WTC11 (cell line): ENCODE measurements around the gene PC. TPM values are rescaled to one million over a fixed set of nuclear protein-coding genes. Genes with fewer than 3 reads are reported as not detected.

Experiments
- ATAC-seq: fragments of 200-7000 bp; cut with Tn5 transposase; 2 replicates; pipeline ENCODE4 v1.10.0; 2021; ENCODE audit warnings: mild to moderate bottlenecking, moderate library complexity
- CTCF ChIA-PET: fragments of 300-600 bp; sonication (Branson Sonifier 250); formaldehyde crosslinking; loops from one replicate; lab custom pipeline; 2021; ENCODE audit warnings: antibody characterized with exemption; lab: Charles Lee
- POLR2A ChIA-PET: fragments of 350-600 bp; sonication (Branson Sonifier 250); formaldehyde crosslinking; loops from one replicate; lab custom pipeline; 2021; ENCODE audit warnings: antibody characterized with exemption; lab: Charles Lee
- DNase-seq: peaks from one replicate; pipeline ENCODE4 v3.0.0; 2021; ENCODE audit warnings: low spot score
- H3K27ac Mint-ChIP-seq: 2 replicates; pipeline ENCODE4 v1.8.0; 2021; ENCODE audit warnings: mixed read lengths
- H3K27me3 Mint-ChIP-seq: 2 replicates; pipeline ENCODE4 v1.8.0; 2021; ENCODE audit warnings: low read depth, mild to moderate bottlenecking, moderate library complexity, mixed read lengths
- H3K36me3 Mint-ChIP-seq: 2 replicates; pipeline ENCODE4 v1.8.0; 2021; ENCODE audit warnings: mixed read lengths
- H3K4me1 Mint-ChIP-seq: 2 replicates; pipeline ENCODE4 v1.8.0; 2022; ENCODE audit warnings: mixed read lengths
- H3K4me3 Mint-ChIP-seq: 2 replicates; pipeline ENCODE4 v1.8.0; 2021; ENCODE audit warnings: mild to moderate bottlenecking, moderate library complexity, mixed read lengths
- H3K9me3 Mint-ChIP-seq: 2 replicates; pipeline ENCODE4 v1.8.0; 2021; ENCODE audit warnings: mixed read lengths
- ARID4B ChIP-seq: sonication (generic); formaldehyde crosslinking; IDR thresholded peaks from 2 replicates; pipeline ENCODE4 v1.8.0; 2023; ENCODE audit warnings: missing genetic modification reagents, mild to moderate bottlenecking, borderline replicate concordance
- ATF6 ChIP-seq: sonication (generic); formaldehyde crosslinking; IDR thresholded peaks from 2 replicates; pipeline ENCODE4 v1.8.1; 2023; ENCODE audit warnings: mild to moderate bottlenecking, missing genetic modification reagents
- EMX1 ChIP-seq: fragments of 250-450 bp; sonication (Bioruptor Pico); IDR thresholded peaks from 2 replicates; pipeline ENCODE4 v1.8.0; 2021; ENCODE audit warnings: mild to moderate bottlenecking
- FOXJ3 ChIP-seq: sonication (generic); formaldehyde crosslinking; IDR thresholded peaks from 2 replicates; pipeline ENCODE4 v1.9.0; 2021; ENCODE audit warnings: missing genetic modification reagents, mild to moderate bottlenecking, borderline replicate concordance
- GABPB1 ChIP-seq: sonication (generic); formaldehyde crosslinking; IDR thresholded peaks from 2 replicates; pipeline ENCODE4 v1.8.1; 2023; ENCODE audit warnings: mild to moderate bottlenecking, missing genetic modification reagents
- IRF2 ChIP-seq: sonication (generic); formaldehyde crosslinking; IDR thresholded peaks from 2 replicates; pipeline ENCODE4 v1.8.0; 2022; ENCODE audit warnings: low read depth, missing genetic modification reagents, borderline replicate concordance
- JUN ChIP-seq: sonication (generic); formaldehyde crosslinking; IDR thresholded peaks from 2 replicates; pipeline ENCODE4 v1.8.0; 2023; ENCODE audit warnings: mild to moderate bottlenecking, missing genetic modification reagents
- KAT7 ChIP-seq: sonication (generic); formaldehyde crosslinking; IDR thresholded peaks from 2 replicates; pipeline ENCODE4 v1.8.1; 2023; ENCODE audit warnings: missing genetic modification reagents, mild to moderate bottlenecking, borderline replicate concordance
- NR2C2 ChIP-seq: sonication (generic); formaldehyde crosslinking; IDR thresholded peaks from 2 replicates; pipeline ENCODE4 v1.8.0; 2022; ENCODE audit warnings: mild to moderate bottlenecking, missing genetic modification reagents
- NR3C1 ChIP-seq: sonication (generic); formaldehyde crosslinking; conservative IDR thresholded peaks from 2 replicates; pipeline ENCODE4 v1.8.1; 2023; ENCODE audit warnings: low read depth, mild to moderate bottlenecking, missing genetic modification reagents
- PREB ChIP-seq: sonication (generic); formaldehyde crosslinking; IDR thresholded peaks from 2 replicates; pipeline ENCODE4 v1.8.1; 2022; ENCODE audit warnings: mild to moderate bottlenecking, missing genetic modification reagents, moderate library complexity, borderline replicate concordance
- SP1 ChIP-seq: sonication (generic); formaldehyde crosslinking; conservative IDR thresholded peaks from 2 replicates; pipeline ENCODE4 v1.8.1; 2022; ENCODE audit warnings: missing genetic modification reagents
- STAT6 ChIP-seq: sonication (generic); formaldehyde crosslinking; conservative IDR thresholded peaks from 2 replicates; pipeline ENCODE4 v1.8.1; 2023; ENCODE audit warnings: mild to moderate bottlenecking, low read depth, missing genetic modification reagents, moderate library complexity
- TEAD1 ChIP-seq: sonication (generic); formaldehyde crosslinking; IDR thresholded peaks from 2 replicates; pipeline ENCODE4 v1.8.0; 2022; ENCODE audit warnings: mild to moderate bottlenecking, missing genetic modification reagents
- ZNF232 ChIP-seq: sonication (generic); formaldehyde crosslinking; IDR thresholded peaks from 2 replicates; pipeline ENCODE4 v1.8.0; 2022; ENCODE audit warnings: mild to moderate bottlenecking, missing genetic modification reagents
- ZNF263 ChIP-seq: sonication (generic); formaldehyde crosslinking; IDR thresholded peaks from 2 replicates; pipeline ENCODE4 v1.8.1; 2022; ENCODE audit warnings: low read depth, mild to moderate bottlenecking, moderate library complexity, missing genetic modification reagents
- ZNF671 ChIP-seq: fragments of 250-450 bp; sonication (Bioruptor Pico); IDR thresholded peaks from 2 replicates; pipeline ENCODE4 v1.8.0; 2021; ENCODE audit warnings: mild to moderate bottlenecking
- total RNA-seq: library from RNA; stranded (reverse); gene quantifications from 3 replicates; pipeline ENCODE4 v1.2.3, GENCODE V29; 2021
- TF ChIP-seq, protein P1 (sequence below): fragments of 250-450 bp; sonication (Bioruptor Pico); IDR thresholded peaks from 2 replicates; pipeline ENCODE4 v1.9.0; 2021; ENCODE audit warnings: mild to moderate bottlenecking
- TF ChIP-seq, protein P2 (sequence below): sonication (generic); formaldehyde crosslinking; IDR thresholded peaks from 2 replicates; pipeline ENCODE4 v1.8.1; 2023; ENCODE audit warnings: mild to moderate bottlenecking, missing genetic modification reagents, moderate library complexity

Gene PC
- total RNA-seq, 1 experiment from 2014 or later = 27.2 TPM

DNA sequence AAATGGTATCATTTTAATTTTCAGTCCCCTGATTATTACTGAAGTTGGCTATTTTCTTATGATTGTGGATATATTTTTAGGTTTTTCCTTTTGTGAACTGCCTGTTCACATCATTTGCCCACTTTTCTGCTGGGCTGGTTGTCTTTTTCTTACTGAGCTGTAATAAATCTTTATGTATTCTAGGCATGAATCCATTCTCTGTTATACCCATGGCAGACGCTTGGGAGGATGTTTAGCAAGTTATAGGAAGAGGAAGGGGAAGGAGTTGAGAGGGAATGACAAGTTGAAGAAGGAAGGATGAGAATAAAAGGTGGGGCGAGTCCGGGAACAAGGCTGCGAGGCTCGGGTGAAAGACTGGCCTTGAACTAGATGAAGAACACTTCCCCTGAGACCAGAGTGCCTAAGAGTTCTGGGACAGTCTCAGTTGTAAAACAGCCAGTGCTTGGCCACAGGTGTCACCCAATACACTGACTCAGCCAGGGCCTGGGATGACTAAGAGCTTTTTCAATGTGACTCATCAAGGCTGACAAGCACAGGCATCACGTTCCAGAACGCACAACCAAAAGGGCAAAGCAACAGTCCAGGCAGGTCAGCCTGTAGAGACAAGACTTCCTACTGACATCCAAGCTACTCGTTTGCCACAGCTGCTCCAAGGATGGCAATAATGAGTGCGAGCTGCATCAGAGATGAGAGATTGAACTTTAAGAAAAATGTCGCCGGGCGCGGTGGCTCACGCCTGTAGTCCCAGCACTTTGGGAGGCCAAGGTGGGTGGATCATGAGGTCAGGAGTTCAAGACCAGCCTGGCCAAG, 66.1 kb downstream of the PC start:
- Mint-ChIP-seq H3K4me1 (peaks cover 28% of the 10 kb centered on the region), H3K9me3 (no peaks in the 10 kb centered on the region), H3K36me3 (no peaks in the 10 kb centered on the region), H3K4me3 (no peak overlapping the region), H3K27me3 (no peaks in the 10 kb centered on the region), H3K27ac (peak overlapping the region; percentile 86; the same call in 1 of the 2 replicates)
- CTCF ChIA-PET = interaction anchor here (1.0 to 1.3 kb wide), 3 partner anchors 10 to 36 kb away, joined by 3 to 4 read pairs (median 3); no protein-coding TSS in a partner anchor
- DNase-seq (no peak), ATAC-seq (peak; percentile 52)
- TF ChIP-seq SP1 (CRISPR knock-in tag) (no peak), NR2C2 (CRISPR knock-in tag) (no peak), ARID4B (CRISPR knock-in tag) (no peak), JUN (no peak), GABPB1 (CRISPR knock-in tag) (no peak)
- TF ChIP-seq, protein P1, sequence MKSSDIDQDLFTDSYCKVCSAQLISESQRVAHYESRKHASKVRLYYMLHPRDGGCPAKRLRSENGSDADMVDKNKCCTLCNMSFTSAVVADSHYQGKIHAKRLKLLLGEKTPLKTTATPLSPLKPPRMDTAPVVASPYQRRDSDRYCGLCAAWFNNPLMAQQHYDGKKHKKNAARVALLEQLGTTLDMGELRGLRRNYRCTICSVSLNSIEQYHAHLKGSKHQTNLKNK (CRISPR knock-in tag) = no peak
- POLR2A ChIA-PET = no interaction called here

GRCh38 chr11:66889960-66890359, 68.2 kb downstream of the PC start:
- ATAC-seq = no peak; the same call in 1 of the 2 replicates
- no peak overlapping the region for H3K4me3 Mint-ChIP-seq

More at GRCh38 chr11:66889960-66890359, 68.2 kb downstream of the PC start:
- TF ChIP-seq ZNF263 = no peak
- no peak for TF ChIP-seq EMX1 (CRISPR knock-in tag)
- TF ChIP-seq IRF2 = no peak
- no peak for TF ChIP-seq FOXJ3 (CRISPR knock-in tag)
- TF ChIP-seq, protein P2, sequence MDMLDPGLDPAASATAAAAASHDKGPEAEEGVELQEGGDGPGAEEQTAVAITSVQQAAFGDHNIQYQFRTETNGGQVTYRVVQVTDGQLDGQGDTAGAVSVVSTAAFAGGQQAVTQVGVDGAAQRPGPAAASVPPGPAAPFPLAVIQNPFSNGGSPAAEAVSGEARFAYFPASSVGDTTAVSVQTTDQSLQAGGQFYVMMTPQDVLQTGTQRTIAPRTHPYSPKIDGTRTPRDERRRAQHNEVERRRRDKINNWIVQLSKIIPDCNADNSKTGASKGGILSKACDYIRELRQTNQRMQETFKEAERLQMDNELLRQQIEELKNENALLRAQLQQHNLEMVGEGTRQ (CRISPR knock-in tag) = no peak
- no peak for TF ChIP-seq NR3C1 (CRISPR knock-in tag)
- TF ChIP-seq STAT6 = no peak
- no peak for TF ChIP-seq PREB
- no peak for TF ChIP-seq ZNF671 (CRISPR knock-in tag)
- TF ChIP-seq ATF6 (CRISPR knock-in tag) = no peak
- no peak for TF ChIP-seq ZNF232 (CRISPR knock-in tag)
- TF ChIP-seq TEAD1 (CRISPR knock-in tag) = no peak
- no peak for TF ChIP-seq KAT7
- CTCF ChIA-PET = no interaction called here
- H3K27me3 Mint-ChIP-seq = no peaks in the 10 kb centered on the region
- H3K36me3 Mint-ChIP-seq = no peaks in the 10 kb centered on the region
- DNase-seq = no peak
- POLR2A ChIA-PET = no interaction called here
- H3K27ac Mint-ChIP-seq = peak overlapping the region; percentile 71
- H3K4me1 Mint-ChIP-seq = peaks cover 32% of the 10 kb centered on the region
- H3K9me3 Mint-ChIP-seq = no peaks in the 10 kb centered on the region
